ENCODE measurements around the gene GRID1. TPM values are rescaled to one million over a fixed set of nuclear protein-coding genes. Genes with fewer than 3 reads are reported as not detected.

The GRID1 gene
- polyA plus RNA-seq, 3 donors = 0.71 to 1.7 (median 1.6) TPM

GRCh38 chr10:86070278-86070677 is 296.3 kb downstream of the GRID1 start:
- WGBS, 3 donors = 80 to 88% (median 85%) methylated on average over 1 of the region's 1 CpG

GRCh38 chr10:86068231-86069054 is 298.2 kb downstream of the GRID1 start:
- 78 to 83% (median 80%) methylated on average over 10 of the region's 10 CpGs for WGBS, 3 donors
- no peak overlapping the region for H3K27ac ChIP-seq (ENCODE audit: low read depth, low read length)

More at GRCh38 chr10:86070278-86070677, 296.3 kb downstream of the GRID1 start:
- H3K27ac ChIP-seq (ENCODE audit: low read depth, low read length) = no peak overlapping the region

GRCh38 chr10:86067436-86068050 is 299.1 kb downstream of the GRID1 start:
- no peak overlapping the region for H3K27ac ChIP-seq (ENCODE audit: low read depth, low read length)
- WGBS, 3 donors = 78 to 88% (median 79%) methylated on average over 5 of the region's 5 CpGs

- no peak overlapping the region for H3K27ac ChIP-seq (ENCODE audit: low read depth, low read length)
- WGBS, 3 donors = 83 to 91% (median 91%) methylated on average over 8 of the region's 8 CpGs
Measured at GRCh38 chr10:86066696-86067095, 299.9 kb downstream of the GRID1 start.

GRCh38 chr10:86065711-86066251 is 300.8 kb downstream of the GRID1 start:
- no peak overlapping the region for H3K27ac ChIP-seq (ENCODE audit: low read depth, low read length)
- WGBS, 3 donors = 74 to 84% (median 79%) methylated on average over 6 of the region's 6 CpGs

GRCh38 chr10:86064931-86065662 is 301.5 kb downstream of the GRID1 start:
- H3K27ac ChIP-seq (ENCODE audit: low read depth, low read length) = no peak overlapping the region
- 80 to 85% (median 83%) methylated on average over 5 of the region's 5 CpGs for WGBS, 3 donors

GRCh38 chr10:86064219-86064618 is 302.4 kb downstream of the GRID1 start:
- 44 to 70% (median 64%) methylated on average over 3 of the region's 3 CpGs for WGBS, 3 donors
- no peak overlapping the region for H3K27ac ChIP-seq (ENCODE audit: low read depth, low read length)

GRCh38 chr10:86063341-86063740 is 303.3 kb downstream of the GRID1 start:
- H3K27ac ChIP-seq (ENCODE audit: low read depth, low read length) = no peak overlapping the region
- 59 to 81% (median 70%) methylated on average over 1 of the region's 1 CpG for WGBS, 3 donors

GRCh38 chr10:86062647-86063145 is 303.9 kb downstream of the GRID1 start:
- WGBS, 3 donors = 87 to 88% (median 87%) methylated on average over 6 of the region's 6 CpGs
- H3K27ac ChIP-seq (ENCODE audit: low read depth, low read length) = no peak overlapping the region

GRCh38 chr10:86062198-86062550 is 304.4 kb downstream of the GRID1 start:
- 87 to 90% (median 90%) methylated on average over 8 of the region's 8 CpGs for WGBS, 3 donors
- H3K27ac ChIP-seq (ENCODE audit: low read depth, low read length) = no peak overlapping the region

- no peak overlapping the region for H3K27ac ChIP-seq (ENCODE audit: low read depth, low read length)
- WGBS, 3 donors = 69 to 85% (median 76%) methylated on average over 7 of the region's 7 CpGs
Measured at GRCh38 chr10:86061278-86062197, 305.1 kb downstream of the GRID1 start.

- H3K27ac ChIP-seq (ENCODE audit: low read depth, low read length) = no peak overlapping the region
- 78 to 84% (median 83%) methylated on average over 9 of the region's 9 CpGs for WGBS, 3 donors
Measured at GRCh38 chr10:86060386-86061277, 306.0 kb downstream of the GRID1 start.

- H3K27ac ChIP-seq (ENCODE audit: low read depth, low read length) = no peak overlapping the region
- WGBS, 3 donors = 87 to 95% (median 90%) methylated on average over 3 of the region's 3 CpGs
Measured at GRCh38 chr10:86059892-86060291, 306.7 kb downstream of the GRID1 start.

- WGBS, 3 donors = 80 to 84% (median 83%) methylated on average over 5 of the region's 5 CpGs
- H3K27ac ChIP-seq (ENCODE audit: low read depth, low read length) = no peak overlapping the region
Measured at GRCh38 chr10:86058964-86059363, 307.6 kb downstream of the GRID1 start.

- H3K27ac ChIP-seq (ENCODE audit: low read depth, low read length) = no peak overlapping the region
- 78 to 87% (median 84%) methylated on average over 5 of the region's 5 CpGs for WGBS, 3 donors
Measured at GRCh38 chr10:86057708-86058107, 308.9 kb downstream of the GRID1 start.

GRCh38 chr10:86056672-86057071 is 309.9 kb downstream of the GRID1 start:
- no peak overlapping the region for H3K27ac ChIP-seq (ENCODE audit: low read depth, low read length)
- WGBS, 3 donors = 85 to 86% (median 85%) methylated on average over 6 of the region's 6 CpGs

- 75 to 81% (median 76%) methylated on average over 1 of the region's 1 CpG for WGBS, 3 donors
- no peak overlapping the region for H3K27ac ChIP-seq (ENCODE audit: low read depth, low read length)
Measured at GRCh38 chr10:86055928-86056327, 310.7 kb downstream of the GRID1 start.

All from adipose tissue (tissue), 3 donors.